Neural cell (in vitro differentiated cells): Measurements from ENCODE around the gene NOL11.

Experiments used
- EP300 ChIP-seq: fragments of 450-650 bp; conservative IDR thresholded peaks from 2 replicates; pipeline ENCODE4 v1.6.1; 2014; ENCODE audit warnings: antibody characterized with exemption, mild to moderate bottlenecking, moderate library complexity; ENCODE audit not compliant: poor library complexity, severe bottlenecking
- RAD21 ChIP-seq: fragments of 450-650 bp; conservative IDR thresholded peaks from 2 replicates; pipeline ENCODE4 v1.6.1; 2014; ENCODE audit warnings: antibody characterized with exemption, mild to moderate bottlenecking, moderate library complexity
- TF ChIP-seq, protein P1 (sequence below): fragments of 450-650 bp; IDR thresholded peaks from 2 replicates; pipeline ENCODE4 v1.5.1; 2014; ENCODE audit warnings: antibody characterized with exemption, mild to moderate bottlenecking, moderate library complexity; ENCODE audit not compliant: poor library complexity, severe bottlenecking

DNA sequence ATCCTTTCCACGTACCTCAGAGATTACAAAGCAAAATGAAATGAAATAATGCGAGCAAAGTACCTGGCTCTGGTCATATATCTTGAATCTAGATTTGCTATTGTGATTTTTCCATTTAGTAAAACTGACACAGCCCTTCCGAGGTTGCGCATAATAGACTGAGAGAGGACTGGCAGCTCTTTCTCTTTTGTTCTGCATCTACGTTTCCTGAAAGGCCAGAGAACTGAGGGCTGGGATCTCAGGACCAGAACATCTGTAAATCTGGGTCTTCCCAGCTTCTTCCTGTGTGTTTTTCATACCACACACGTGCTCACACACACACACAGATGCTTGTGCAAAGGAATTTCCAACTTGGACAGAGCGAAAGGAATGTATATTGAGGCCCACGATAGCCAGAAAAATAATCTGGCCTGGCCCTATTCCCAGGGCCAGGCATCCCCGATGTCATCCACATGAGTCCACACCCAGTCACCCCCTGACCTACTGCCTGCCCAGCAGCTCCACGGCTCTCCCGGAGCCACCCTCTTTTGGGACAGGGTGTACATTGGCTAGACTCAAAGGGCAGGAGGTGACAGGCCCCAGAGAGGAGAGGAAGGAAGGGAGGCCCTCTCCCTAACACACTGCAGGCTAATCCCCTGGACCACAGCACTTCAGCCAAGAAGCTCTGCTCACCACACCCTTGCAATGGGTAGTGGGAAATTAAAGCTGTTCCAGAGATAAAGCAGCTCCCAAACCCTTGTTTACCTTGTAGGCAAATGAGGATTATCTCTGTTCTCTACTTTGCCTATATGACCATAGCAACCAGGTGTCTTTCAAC lies 41.8 kb downstream of the NOL11 start:
- TF ChIP-seq, protein P1, sequence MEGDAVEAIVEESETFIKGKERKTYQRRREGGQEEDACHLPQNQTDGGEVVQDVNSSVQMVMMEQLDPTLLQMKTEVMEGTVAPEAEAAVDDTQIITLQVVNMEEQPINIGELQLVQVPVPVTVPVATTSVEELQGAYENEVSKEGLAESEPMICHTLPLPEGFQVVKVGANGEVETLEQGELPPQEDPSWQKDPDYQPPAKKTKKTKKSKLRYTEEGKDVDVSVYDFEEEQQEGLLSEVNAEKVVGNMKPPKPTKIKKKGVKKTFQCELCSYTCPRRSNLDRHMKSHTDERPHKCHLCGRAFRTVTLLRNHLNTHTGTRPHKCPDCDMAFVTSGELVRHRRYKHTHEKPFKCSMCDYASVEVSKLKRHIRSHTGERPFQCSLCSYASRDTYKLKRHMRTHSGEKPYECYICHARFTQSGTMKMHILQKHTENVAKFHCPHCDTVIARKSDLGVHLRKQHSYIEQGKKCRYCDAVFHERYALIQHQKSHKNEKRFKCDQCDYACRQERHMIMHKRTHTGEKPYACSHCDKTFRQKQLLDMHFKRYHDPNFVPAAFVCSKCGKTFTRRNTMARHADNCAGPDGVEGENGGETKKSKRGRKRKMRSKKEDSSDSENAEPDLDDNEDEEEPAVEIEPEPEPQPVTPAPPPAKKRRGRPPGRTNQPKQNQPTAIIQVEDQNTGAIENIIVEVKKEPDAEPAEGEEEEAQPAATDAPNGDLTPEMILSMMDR = no peak
- no peak for TF ChIP-seq EP300
- TF ChIP-seq RAD21 = no peak
